K562 (cell line): ENCODE data around the gene PPT1. TPM values are rescaled to one million over a fixed set of nuclear protein-coding genes. Genes with fewer than 3 reads are reported as not detected.

Experiments
- CREB3L1 ChIP-seq: fragments of 450-650 bp; IDR thresholded peaks from 2 replicates; pipeline ENCODE4 v1.6.1; 2014; ENCODE audit warnings: low read depth, mild to moderate bottlenecking, moderate library complexity, borderline replicate concordance
- E4F1 ChIP-seq: fragments of 250-450 bp; sonication (Bioruptor Pico); IDR thresholded peaks from 2 replicates; pipeline ENCODE4 v1.5.0; 2021; ENCODE audit warnings: mild to moderate bottlenecking, borderline replicate concordance
- ELF2 ChIP-seq: fragments of 250-450 bp; sonication (Bioruptor Pico); IDR thresholded peaks from 2 replicates; pipeline ENCODE4 v1.5.0; 2021; ENCODE audit warnings: mild to moderate bottlenecking
- FOSL1 ChIP-seq: fragments of 200-800 bp; sonication (Bioruptor generic); conservative IDR thresholded peaks from 2 replicates; pipeline ENCODE4 v1.6.1; 2016; ENCODE audit warnings: missing genetic modification characterization, missing compliant biosample characterization
- FOXO4 ChIP-seq: fragments of 450-650 bp; formaldehyde crosslinking; IDR thresholded peaks from 2 replicates; pipeline ENCODE4 v1.4.0; 2020; ENCODE audit warnings: mild to moderate bottlenecking, moderate library complexity
- GTF2A2 ChIP-seq: IDR thresholded peaks from 2 replicates; pipeline ENCODE4 v1.6.1; 2016; ENCODE audit warnings: mild to moderate bottlenecking, missing genetic modification characterization, missing compliant biosample characterization
- HDAC1 ChIP-seq, 2 experiments: fragments of 450-650 bp; IDR thresholded peaks; 2 replicates each; pipeline ENCODE4 v1.6.1; 2016 to 2017; ENCODE audit warnings: inconsistent platforms in 1 of 2, mild to moderate bottlenecking in 1 of 2, moderate library complexity in 1 of 2
- ZBTB40 ChIP-seq, 2 experiments: fragments of 450-650 bp in 1 of 2; sonication (generic) in 1 of 2; formaldehyde crosslinking in 1 of 2; IDR thresholded peaks; 2 replicates each; pipeline versions ENCODE4 v1.7.1 to v1.9.0; 2016 to 2022; ENCODE audit warnings: inconsistent platforms in 1 of 2, mild to moderate bottlenecking in 1 of 2, missing genetic modification reagents in 1 of 2
- ZNF121 ChIP-seq: sonication (generic); formaldehyde crosslinking; conservative IDR thresholded peaks from 2 replicates; pipeline ENCODE4 v1.8.0; 2022; ENCODE audit warnings: missing genetic modification reagents
- ZNF655 ChIP-seq: fragments of 250-450 bp; sonication (Bioruptor Pico); IDR thresholded peaks from 2 replicates; pipeline ENCODE4 v1.5.0; 2021
- polyA plus RNA-seq, 8 experiments: library from polyadenylated mRNA; depleted of rRNA in 4 of 8; stranded (reverse) in 5 of 8; unstranded in 3 of 8; fragments of >200 nt; fragmentation: Nextera tagmentation in 2 of 8; fragmentation: Illumina TruSeq in 1 of 8; extraction: Ambion mirVana in 2 of 8; extraction: Trizol in 1 of 8; gene quantifications; 2 replicates each; pipeline versions ENCODE4 v1.2.1 to v1.2.3, GENCODE V29; 2011 to 2014; ENCODE audit warnings: inconsistent platforms in 1 of 8, missing spikeins in 1 of 8
- total RNA-seq, 7 experiments: library from RNA; depleted of rRNA in 6 of 7; stranded (reverse); fragments of >200 nt in 6 of 7; fragmentation: Illumina TruSeq in 2 of 7; extraction: Trizol in 2 of 7; gene quantifications; 2 replicates each; pipeline versions ENCODE4 v1.2.1 to v1.2.3, GENCODE V29; 2011 to 2021; ENCODE audit warnings: low replicate concordance in 1 of 7

The PPT1 gene
- total and polyA plus RNA-seq, 9 of the 15 experiments (the other 6 are each of a cell fraction or from before 2014, with no cell fraction given): 72.2 to 285 (median 143) TPM

GRCh38 chr1:40032240-40032891 lies 64.7 kb downstream of the PPT1 start (continued):
- no peak for TF ChIP-seq E4F1 (CRISPR knock-in tag)
- no peak for TF ChIP-seq ZNF655 (CRISPR knock-in tag)
- no peak for TF ChIP-seq CREB3L1
- no peak for TF ChIP-seq GTF2A2
- no peak for TF ChIP-seq FOXO4 (CRISPR knock-in tag)
- TF ChIP-seq ZNF121 (CRISPR knock-in tag): no peak
- no peak for TF ChIP-seq ELF2 (CRISPR knock-in tag)
- 0 out of 2 replicates have a peak, but pooled peaks have one; percentile 18 for TF ChIP-seq ZBTB40 (IDR thresholded peaks at IDR 0.05)
- TF ChIP-seq ZBTB40 (CRISPR knock-in tag; IDR thresholded peaks at IDR 0.05): no peak
- no peak for TF ChIP-seq HDAC1 (IDR thresholded peaks at IDR 0.05)
- TF ChIP-seq FOSL1: peak; percentile 60
